Caco-2 (cell line): ENCODE data around the gene LDB3. TPM values are rescaled to one million over a fixed set of nuclear protein-coding genes. Genes with fewer than 3 reads are reported as not detected.

ENCODE experiments used
- BruUV-seq: library from RNA; stranded (reverse); fragments of 400-500 nt; replicated peaks from 2 replicates; lab custom pipeline; 2021; lab: Mats Ljungman, UMichigan
- CTCF ChIA-PET: fragments of 300-600 bp; sonication (Branson Sonifier 250); formaldehyde crosslinking; loops from one replicate; lab custom pipeline; 2022; ENCODE audit warnings: antibody characterized with exemption; lab: Charles Lee
- POLR2A ChIA-PET: fragments of 300-600 bp; sonication (Branson Sonifier 250); formaldehyde crosslinking; loops from one replicate; lab custom pipeline; 2022; ENCODE audit warnings: antibody characterized with exemption; lab: Charles Lee
- DNase-seq, 2 experiments: peaks; one replicate each; pipeline versions ENCODE4 v3.0.0 to v3.0.0-alpha.2; 2020 to 2022
- H3K27me3 ChIP-seq: replicated peaks from 2 replicates; pipeline ENCODE4 v1.6.0; 2011; ENCODE audit warnings: low read length; ENCODE audit not compliant: control insufficient read depth, insufficient read depth
- H3K36me3 ChIP-seq: 2 replicates; pipeline ENCODE4 v1.5.1; 2011; ENCODE audit warnings: low read length; ENCODE audit not compliant: control insufficient read depth, insufficient read depth
- H3K4me1 ChIP-seq: fragments of 250-450 bp; sonication (Bioruptor Pico); 2 replicates; pipeline ENCODE4 v1.5.1; 2020; ENCODE audit warnings: mild to moderate bottlenecking
- H3K4me3 ChIP-seq: 2 replicates; pipeline ENCODE4 v1.5.1; 2011; ENCODE audit warnings: low read depth, mild to moderate bottlenecking, control low read depth, low read length
- H3K9me3 ChIP-seq: fragments of 250-450 bp; sonication (Bioruptor Pico); 2 replicates; pipeline ENCODE4 v1.5.1; 2020; ENCODE audit warnings: mild to moderate bottlenecking, moderate library complexity
- H3K27ac Mint-ChIP-seq: one replicate; pipeline ENCODE4 v1.8.0; 2022; ENCODE audit warnings: mixed read lengths; ENCODE audit not compliant: unreplicated experiment
- H3K27me3 Mint-ChIP-seq: one replicate; pipeline ENCODE4 v1.8.0; 2022; ENCODE audit warnings: mixed read lengths; ENCODE audit not compliant: insufficient read depth, unreplicated experiment
- H3K36me3 Mint-ChIP-seq: one replicate; pipeline ENCODE4 v1.8.0; 2022; ENCODE audit warnings: mild to moderate bottlenecking, mixed read lengths; ENCODE audit not compliant: insufficient read depth, unreplicated experiment
- H3K4me1 Mint-ChIP-seq: one replicate; pipeline ENCODE4 v1.8.0; 2022; ENCODE audit warnings: low read depth, mixed read lengths; ENCODE audit not compliant: unreplicated experiment
- H3K4me3 Mint-ChIP-seq: one replicate; pipeline ENCODE4 v1.8.0; 2022; ENCODE audit warnings: mild to moderate bottlenecking, moderate library complexity, mixed read lengths; ENCODE audit not compliant: unreplicated experiment
- H3K9me3 Mint-ChIP-seq: one replicate; pipeline ENCODE4 v1.8.0; 2022; ENCODE audit warnings: mixed read lengths; ENCODE audit not compliant: unreplicated experiment
- intact Hi-C: fragments of 100-400 bp; cut with micrococcal nuclease; formaldehyde crosslinking; loops from one replicate; pipeline ENCODE4 v1.10.0; 2022; ENCODE audit not compliant: unreplicated experiment
- total RNA-seq: library from RNA; stranded (reverse); gene quantifications from 2 replicates; pipeline ENCODE4 v1.2.3, GENCODE V29; 2022
- TF ChIP-seq, protein P1 (sequence below), 2 experiments: fragments of 200-600 bp in 1 of 2; IDR thresholded peaks; 1 replicate in 1 of 2; 2 replicates in 1 of 2; pipeline versions ENCODE4 v1.5.1 to v1.8.0; 2011 to 2022; ENCODE audit warnings: antibody characterized with exemption in 1 of 2, control low read depth in 1 of 2, inconsistent platforms in 1 of 2, low read depth in 1 of 2, low read length in 1 of 2, mild to moderate bottlenecking in 1 of 2, moderate library complexity in 1 of 2; ENCODE audit not compliant: insufficient read depth in 1 of 2, severe bottlenecking in 1 of 2, unreplicated experiment in 1 of 2

Gene LDB3
- total RNA-seq, 1 experiment from 2014 or later: 0.09 TPM

DNA sequence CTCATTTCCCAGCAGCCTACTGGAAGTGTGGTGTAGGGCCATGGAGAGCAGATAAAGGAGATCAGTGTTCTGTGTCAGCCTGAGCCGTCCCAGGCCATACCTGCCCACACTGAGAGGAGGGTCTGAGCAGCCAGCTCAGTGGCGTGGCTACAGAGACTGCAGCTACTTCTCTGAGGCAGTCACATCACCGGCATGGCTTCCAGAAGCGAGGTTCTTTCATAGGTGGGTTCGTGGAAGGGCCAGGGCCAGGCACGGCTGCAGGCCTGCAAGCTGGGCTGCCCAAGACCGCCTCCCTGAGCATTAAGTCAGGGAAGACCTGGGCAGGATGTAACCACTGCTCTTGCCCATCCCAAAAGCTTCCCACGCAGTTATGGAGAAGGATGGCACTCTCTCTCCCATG, 34.9 kb downstream of the LDB3 start:
- H3K36me3 ChIP-seq: no peaks in the 10 kb centered on the region
- no TSS peak for BruUV-seq
- no peaks in the 10 kb centered on the region for H3K36me3 Mint-ChIP-seq
- H3K27me3 Mint-ChIP-seq: no peaks in the 10 kb centered on the region
- H3K4me3 ChIP-seq: no peak overlapping the region
- H3K9me3 Mint-ChIP-seq: no peaks in the 10 kb centered on the region
- H3K4me1 Mint-ChIP-seq: no peaks in the 10 kb centered on the region
- intact Hi-C loops: no loop called here
- no peak overlapping the region for H3K27ac Mint-ChIP-seq
- POLR2A ChIA-PET: no interaction called here
- no peak overlapping the region for H3K4me3 Mint-ChIP-seq
- TF ChIP-seq, protein P1, sequence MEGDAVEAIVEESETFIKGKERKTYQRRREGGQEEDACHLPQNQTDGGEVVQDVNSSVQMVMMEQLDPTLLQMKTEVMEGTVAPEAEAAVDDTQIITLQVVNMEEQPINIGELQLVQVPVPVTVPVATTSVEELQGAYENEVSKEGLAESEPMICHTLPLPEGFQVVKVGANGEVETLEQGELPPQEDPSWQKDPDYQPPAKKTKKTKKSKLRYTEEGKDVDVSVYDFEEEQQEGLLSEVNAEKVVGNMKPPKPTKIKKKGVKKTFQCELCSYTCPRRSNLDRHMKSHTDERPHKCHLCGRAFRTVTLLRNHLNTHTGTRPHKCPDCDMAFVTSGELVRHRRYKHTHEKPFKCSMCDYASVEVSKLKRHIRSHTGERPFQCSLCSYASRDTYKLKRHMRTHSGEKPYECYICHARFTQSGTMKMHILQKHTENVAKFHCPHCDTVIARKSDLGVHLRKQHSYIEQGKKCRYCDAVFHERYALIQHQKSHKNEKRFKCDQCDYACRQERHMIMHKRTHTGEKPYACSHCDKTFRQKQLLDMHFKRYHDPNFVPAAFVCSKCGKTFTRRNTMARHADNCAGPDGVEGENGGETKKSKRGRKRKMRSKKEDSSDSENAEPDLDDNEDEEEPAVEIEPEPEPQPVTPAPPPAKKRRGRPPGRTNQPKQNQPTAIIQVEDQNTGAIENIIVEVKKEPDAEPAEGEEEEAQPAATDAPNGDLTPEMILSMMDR (IDR thresholded peaks at IDR 0.05; ENCODE audit: insufficient read depth in 1 of 2, low read depth in 1 of 2, low read length in 1 of 2, severe bottlenecking in 1 of 2, unreplicated experiment in 1 of 2): no peak
- no peaks in the 10 kb centered on the region for H3K9me3 ChIP-seq
- DNase-seq: no peak
- H3K27me3 ChIP-seq: no peaks in the 10 kb centered on the region
- H3K4me1 ChIP-seq: no peaks in the 10 kb centered on the region
- CTCF ChIA-PET: no interaction called here

DNA sequence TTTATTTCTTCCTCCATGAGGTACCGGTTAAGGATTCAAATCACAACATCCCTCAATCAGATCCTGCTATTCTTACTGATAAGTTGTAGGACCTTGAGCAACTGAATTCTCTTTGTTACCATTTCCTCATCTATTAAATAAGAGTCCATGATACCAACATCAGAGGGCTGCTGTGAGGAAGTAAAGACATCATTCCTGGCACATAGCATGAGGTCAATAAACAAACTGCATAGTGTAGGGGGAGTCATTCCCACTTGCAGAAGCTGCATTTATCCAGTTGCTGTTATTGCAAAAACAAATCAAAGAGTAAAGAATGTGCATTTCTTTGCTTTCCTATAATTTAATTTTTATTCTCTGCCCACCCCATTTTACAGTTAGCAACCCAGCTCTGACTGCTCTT, 36.8 kb downstream of the LDB3 start:
- Mint-ChIP-seq H3K4me3 (no peak overlapping the region), H3K36me3 (no peaks in the 10 kb centered on the region), H3K27ac (no peak overlapping the region), H3K4me1 (no peaks in the 10 kb centered on the region), H3K27me3 (no peaks in the 10 kb centered on the region), H3K9me3 (no peaks in the 10 kb centered on the region)
- Histone ChIP-seq H3K9me3 (no peaks in the 10 kb centered on the region), H3K4me1 (no peaks in the 10 kb centered on the region), H3K27me3 (no peaks in the 10 kb centered on the region), H3K36me3 (no peaks in the 10 kb centered on the region), H3K4me3 (no peak overlapping the region)
- DNase-seq: no peak
- TF ChIP-seq, protein P1 (IDR thresholded peaks at IDR 0.05; ENCODE audit: insufficient read depth in 1 of 2, low read depth in 1 of 2, low read length in 1 of 2, severe bottlenecking in 1 of 2, unreplicated experiment in 1 of 2): no peak
- intact Hi-C loops: no loop called here
- no TSS peak for BruUV-seq
- ChIA-PET CTCF (interaction anchor here (0.7 kb wide), 1 partner anchor 25 kb away, joined by 8 read pairs; no protein-coding TSS in a partner anchor), POLR2A (no interaction called here)

DNA sequence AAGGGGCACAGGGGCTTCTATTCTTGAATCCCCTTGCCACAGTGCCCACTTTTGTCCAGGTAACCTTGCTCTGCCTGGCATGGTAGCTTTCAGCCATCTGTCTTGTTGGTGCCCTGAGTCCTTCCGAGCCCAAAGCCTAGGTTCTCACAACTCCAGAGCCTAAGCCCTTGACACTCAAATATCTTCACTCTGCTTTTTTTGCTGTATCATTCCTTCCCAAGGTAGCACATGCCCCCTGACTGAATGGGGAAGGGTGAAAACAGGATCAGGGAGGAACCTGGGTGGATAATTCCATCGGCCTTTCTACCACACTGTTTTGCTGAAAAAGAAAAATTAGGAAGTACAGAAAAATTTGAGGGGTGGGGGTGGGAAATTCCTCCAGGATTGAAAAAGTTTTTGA, 37.6 kb downstream of the LDB3 start:
- no peaks in the 10 kb centered on the region for H3K27me3 Mint-ChIP-seq
- no peaks in the 10 kb centered on the region for H3K36me3 Mint-ChIP-seq
- POLR2A ChIA-PET: no interaction called here
- TF ChIP-seq, protein P1 (IDR thresholded peaks at IDR 0.05; ENCODE audit: insufficient read depth in 1 of 2, low read depth in 1 of 2, low read length in 1 of 2, severe bottlenecking in 1 of 2, unreplicated experiment in 1 of 2): no peak
- H3K36me3 ChIP-seq: no peaks in the 10 kb centered on the region
- H3K4me3 ChIP-seq: no peak overlapping the region
- CTCF ChIA-PET: no interaction called here
- intact Hi-C loops: no loop called here
- peaks cover 4% of the 10 kb centered on the region for H3K4me1 ChIP-seq
- H3K9me3 ChIP-seq: no peaks in the 10 kb centered on the region
- H3K27ac Mint-ChIP-seq: no peak overlapping the region
- H3K4me1 Mint-ChIP-seq: peaks cover 4% of the 10 kb centered on the region
- H3K27me3 ChIP-seq: no peaks in the 10 kb centered on the region
- BruUV-seq: no TSS peak
- H3K4me3 Mint-ChIP-seq: no peak overlapping the region
- no peak for DNase-seq
- H3K9me3 Mint-ChIP-seq: no peaks in the 10 kb centered on the region
